ENCODE results near the gene SYT17.
"Not testable (repeated sequence)": the region's sequence is repeated elsewhere in the genome, so short reads cannot be mapped to it uniquely, and the experiment has no call there.

Gene SYT17

DNA sequence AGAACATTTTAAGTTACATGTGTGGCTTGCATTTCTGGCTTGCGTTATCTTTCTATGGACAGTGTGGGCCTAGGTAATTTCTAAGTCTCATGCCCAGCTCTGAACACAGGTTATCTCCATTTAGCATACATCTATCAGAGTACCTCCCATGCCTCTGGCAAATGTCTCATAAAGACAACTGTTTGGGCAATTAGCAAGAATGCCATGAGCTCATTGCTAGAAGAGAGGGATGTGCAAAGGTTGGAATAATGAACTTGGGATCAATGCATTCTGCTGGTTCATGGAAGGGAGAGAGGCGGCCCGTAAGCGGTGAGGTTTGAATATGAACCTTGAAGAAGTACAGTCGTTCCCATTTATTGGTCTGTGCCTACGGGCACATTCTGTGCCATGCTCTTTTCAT, 14.4 kb downstream of the SYT17 start:
- no peak overlapping the region for H3K27ac ChIP-seq
- TF ChIP-seq, protein P1, sequence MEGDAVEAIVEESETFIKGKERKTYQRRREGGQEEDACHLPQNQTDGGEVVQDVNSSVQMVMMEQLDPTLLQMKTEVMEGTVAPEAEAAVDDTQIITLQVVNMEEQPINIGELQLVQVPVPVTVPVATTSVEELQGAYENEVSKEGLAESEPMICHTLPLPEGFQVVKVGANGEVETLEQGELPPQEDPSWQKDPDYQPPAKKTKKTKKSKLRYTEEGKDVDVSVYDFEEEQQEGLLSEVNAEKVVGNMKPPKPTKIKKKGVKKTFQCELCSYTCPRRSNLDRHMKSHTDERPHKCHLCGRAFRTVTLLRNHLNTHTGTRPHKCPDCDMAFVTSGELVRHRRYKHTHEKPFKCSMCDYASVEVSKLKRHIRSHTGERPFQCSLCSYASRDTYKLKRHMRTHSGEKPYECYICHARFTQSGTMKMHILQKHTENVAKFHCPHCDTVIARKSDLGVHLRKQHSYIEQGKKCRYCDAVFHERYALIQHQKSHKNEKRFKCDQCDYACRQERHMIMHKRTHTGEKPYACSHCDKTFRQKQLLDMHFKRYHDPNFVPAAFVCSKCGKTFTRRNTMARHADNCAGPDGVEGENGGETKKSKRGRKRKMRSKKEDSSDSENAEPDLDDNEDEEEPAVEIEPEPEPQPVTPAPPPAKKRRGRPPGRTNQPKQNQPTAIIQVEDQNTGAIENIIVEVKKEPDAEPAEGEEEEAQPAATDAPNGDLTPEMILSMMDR (conservative IDR thresholded peaks at IDR 0.05) = no peak
- no peak for TF ChIP-seq ZFX (IDR thresholded peaks at IDR 0.05)

DNA sequence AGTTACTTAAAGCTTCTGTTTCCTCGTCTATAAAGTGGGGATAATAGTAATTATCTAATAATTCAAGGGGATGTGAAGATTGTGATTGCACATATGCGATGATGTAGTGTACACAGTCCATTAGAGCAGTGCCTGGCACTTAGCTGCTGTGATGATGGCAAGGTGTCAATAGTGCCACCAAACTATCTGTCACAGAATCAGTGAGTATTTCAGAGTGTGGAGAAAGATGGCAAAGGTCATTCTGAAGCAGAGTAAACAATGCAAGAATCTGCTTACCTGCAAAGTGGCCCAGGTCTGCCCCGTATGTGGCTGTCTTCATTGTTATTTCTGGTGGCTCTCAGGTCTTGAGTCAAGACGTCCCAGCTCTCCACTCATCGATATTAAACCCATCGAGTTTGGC, 15.1 kb downstream of the SYT17 start:
- peak overlapping the region; percentile 73 for H3K27ac ChIP-seq
- no peak for TF ChIP-seq ZFX (IDR thresholded peaks at IDR 0.05)
- TF ChIP-seq, protein P1 (conservative IDR thresholded peaks at IDR 0.05) = no peak

DNA sequence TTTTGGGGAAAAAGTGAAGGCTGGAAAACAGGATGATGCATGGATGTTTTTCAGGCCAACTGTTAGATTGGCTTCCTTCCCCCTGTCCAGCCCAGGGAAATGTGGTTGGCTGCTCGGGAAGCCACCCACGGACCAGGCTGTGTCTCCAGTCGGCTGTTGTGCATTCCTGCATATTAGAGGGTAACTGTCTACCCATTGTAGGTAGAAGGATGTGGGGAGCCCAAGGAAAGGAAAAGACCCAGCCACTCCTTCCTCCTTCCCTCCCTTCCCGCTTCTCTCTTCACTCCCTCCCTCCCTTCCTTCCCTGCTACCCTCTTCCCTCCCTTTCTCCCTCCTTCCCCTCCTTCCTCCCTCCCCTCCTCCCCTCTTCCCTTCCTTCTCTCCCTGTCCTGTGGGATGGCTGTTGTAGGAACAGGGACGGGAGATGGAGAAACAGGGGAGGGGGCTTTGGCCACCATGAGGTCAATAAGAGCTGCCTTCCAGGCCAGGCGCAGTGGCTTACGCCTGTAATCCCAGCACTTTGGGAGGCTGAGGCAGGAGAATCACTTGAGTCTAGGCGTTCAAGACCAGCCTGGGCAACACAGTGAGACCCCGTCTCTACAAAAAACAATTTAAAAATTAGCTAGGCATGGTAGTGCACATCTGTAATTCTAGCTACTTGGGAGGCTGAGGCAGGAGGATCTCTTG, 16.9 kb downstream of the SYT17 start:
- peak overlapping the region; percentile 73 for H3K27ac ChIP-seq
- TF ChIP-seq, protein P1 (conservative IDR thresholded peaks at IDR 0.05) = no peak
- TF ChIP-seq ZFX (IDR thresholded peaks at IDR 0.05) = no peak

DNA sequence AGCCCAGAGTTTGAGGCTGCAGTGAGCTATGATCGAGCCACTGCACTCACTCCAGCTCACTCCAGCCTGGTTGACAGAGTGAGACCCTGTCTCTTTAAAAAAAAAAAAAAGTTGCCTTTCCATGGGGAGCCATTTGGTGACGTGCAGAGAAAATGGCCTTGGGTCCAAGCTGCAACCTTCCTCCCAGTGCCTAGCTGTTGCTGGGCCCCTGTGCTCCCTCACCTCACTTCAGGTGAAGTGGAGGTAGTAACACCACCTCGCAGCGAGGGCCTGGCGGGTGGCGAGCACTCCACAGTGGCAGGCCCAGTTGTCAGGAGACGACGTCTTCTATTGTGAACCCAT, 17.4 kb downstream of the SYT17 start:
- TF ChIP-seq ZFX (IDR thresholded peaks at IDR 0.05) = no peak
- TF ChIP-seq, protein P1 (conservative IDR thresholded peaks at IDR 0.05) = no peak
- peak overlapping the region; percentile 73; the same call in 1 of the 2 replicates for H3K27ac ChIP-seq

DNA sequence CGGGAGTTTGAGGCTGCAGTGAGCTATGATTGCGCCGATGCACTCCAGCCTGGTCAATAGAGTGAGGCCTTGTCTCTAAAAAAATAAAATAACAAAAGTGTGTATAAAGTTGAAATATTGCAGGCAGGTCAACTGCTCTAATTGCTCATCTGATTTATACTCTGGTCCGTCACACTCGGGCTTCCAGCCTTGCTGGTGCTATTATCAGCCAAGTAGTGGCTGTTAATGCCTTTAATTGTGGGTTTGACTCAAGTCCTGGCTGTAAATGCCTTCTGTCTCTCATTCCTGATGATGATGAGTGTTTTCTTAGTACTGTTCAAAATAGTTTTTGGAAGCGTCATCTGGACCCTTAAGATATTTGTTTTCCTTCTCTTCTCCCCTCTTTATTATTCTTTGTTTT, 18.4 kb downstream of the SYT17 start:
- no peak for TF ChIP-seq ZFX (IDR thresholded peaks at IDR 0.05)
- TF ChIP-seq, protein P1 (conservative IDR thresholded peaks at IDR 0.05) = no peak
- H3K27ac ChIP-seq = no peak overlapping the region

DNA sequence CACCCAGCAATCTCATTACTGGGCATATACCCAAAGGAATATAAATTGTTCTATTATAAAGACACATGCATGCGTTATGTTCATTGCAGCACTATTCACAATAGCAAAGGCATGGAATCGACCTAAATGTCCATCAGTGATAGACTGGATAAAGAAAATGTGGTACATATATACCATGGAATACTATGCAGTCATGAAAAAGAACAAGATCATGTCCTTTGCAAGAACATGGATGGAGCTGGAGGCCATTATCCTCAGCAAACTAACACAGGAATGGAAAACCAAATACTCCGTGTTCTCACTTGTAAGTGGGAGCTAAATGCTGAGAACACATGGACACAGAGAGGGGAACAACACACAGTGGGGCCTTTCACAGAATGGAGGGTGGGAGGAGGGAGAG, 19.9 kb downstream of the SYT17 start:
- not testable (repeated sequence) for H3K27ac ChIP-seq

DNA sequence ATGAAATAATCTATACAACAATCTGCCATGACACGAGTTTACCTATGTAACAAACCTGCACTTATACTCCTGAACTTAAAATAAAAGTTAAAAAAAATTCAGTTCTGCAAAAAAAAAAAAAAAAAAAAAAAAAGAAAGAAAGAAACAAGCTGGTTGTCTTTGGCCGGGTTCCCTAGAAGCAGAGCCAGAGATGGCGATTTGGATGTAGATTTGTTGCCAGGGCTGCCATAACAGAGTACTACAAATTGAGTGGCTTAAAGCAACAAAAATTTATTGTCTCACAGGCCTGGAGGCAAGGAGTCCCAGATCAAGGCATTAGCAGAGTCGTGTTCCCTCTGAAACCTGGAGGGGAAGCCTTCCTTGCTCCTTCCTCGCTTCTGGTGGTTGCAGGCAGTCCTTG, 20.4 kb downstream of the SYT17 start:
- H3K27ac ChIP-seq = no peak overlapping the region
- TF ChIP-seq, protein P1 (conservative IDR thresholded peaks at IDR 0.05) = no peak
- no peak for TF ChIP-seq ZFX (IDR thresholded peaks at IDR 0.05)

DNA sequence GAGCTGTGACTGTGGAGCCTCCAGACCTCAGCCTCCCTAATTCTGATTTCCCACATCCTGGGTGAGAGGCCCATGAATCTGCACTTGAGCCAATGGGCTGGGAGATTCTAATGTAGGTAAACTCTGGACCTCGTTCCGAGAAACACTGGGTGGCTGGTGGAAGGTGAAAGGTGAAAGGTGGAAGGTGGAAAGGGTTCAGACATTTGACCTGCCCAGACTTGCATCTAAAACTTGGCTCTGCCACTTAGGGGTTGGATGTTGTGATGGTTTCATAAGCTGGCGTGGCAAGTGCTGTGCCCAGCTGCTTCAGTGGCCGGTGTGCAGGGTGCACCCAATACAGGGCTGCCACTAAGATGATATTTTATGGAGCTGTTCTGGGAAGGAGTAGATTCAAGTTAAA, 24.8 kb downstream of the SYT17 start:
- no peak overlapping the region for H3K27ac ChIP-seq
- TF ChIP-seq, protein P1 (conservative IDR thresholded peaks at IDR 0.05) = no peak
- TF ChIP-seq ZFX (IDR thresholded peaks at IDR 0.05) = no peak

Measured in C4-2B (cell line).